Adrenal gland (tissue), 12 donors: Measurements from ENCODE around the gene MARK1. TPM values are rescaled to one million over a fixed set of nuclear protein-coding genes. Genes with fewer than 3 reads are reported as not detected.

Experiments
- DNase-seq, 7 donors: peaks; one replicate each; pipeline ENCODE4 v3.0.0-alpha.2; 2019 to 2020
- H3K27ac ChIP-seq, 5 donors: fragments of 200-600 bp; sonication (generic) in 4 of 5; 1 replicate in 3 of 5; 2 replicates in 2 of 5; pipeline versions ENCODE4 v1.5.1 to v1.8.0; 2016 to 2020; ENCODE audit warnings: mild to moderate bottlenecking in 1 of 5
- H3K27me3 ChIP-seq: fragments of 200-600 bp; 2 replicates; pipeline ENCODE4 v1.8.0; 2021
- H3K36me3 ChIP-seq, 2 donors: fragments of 200-600 bp; replicated peaks in 1 of 2; 1 replicate in 1 of 2; 2 replicates in 1 of 2; pipeline versions ENCODE4 v1.5.1 to v1.8.0; 2018 to 2022
- H3K4me1 ChIP-seq, 2 donors: fragments of 200-600 bp; replicated peaks in 1 of 2; 1 replicate in 1 of 2; 2 replicates in 1 of 2; pipeline versions ENCODE4 v1.5.1 to v1.8.0; 2018 to 2021
- H3K4me3 ChIP-seq, 4 donors: fragments of 200-600 bp; sonication (generic) in 3 of 4; one replicate each; pipeline ENCODE4 v1.5.1; 2016 to 2018
- H3K9me3 ChIP-seq, 3 donors: fragments of 200-600 bp; sonication (generic) in 1 of 3; replicated peaks in 1 of 3; 1 replicate in 2 of 3; 2 replicates in 1 of 3; pipeline versions ENCODE4 v1.5.1 to v1.8.0; 2016 to 2021
- CTCF ChIP-seq, 6 experiments: fragments of 450-650 bp in 4 of 6; fragments of 200-600 bp in 2 of 6; sonication (generic) in 1 of 6; IDR thresholded peaks; 1 replicate in 5 of 6; 2 replicates in 1 of 6; pipeline versions ENCODE4 v1.5.1 to v1.8.0; 2016 to 2021; ENCODE audit warnings: antibody characterized with exemption in 6 of 6, mild to moderate bottlenecking in 2 of 6, moderate library complexity in 1 of 6
- POLR2A ChIP-seq, 2 donors: fragments of 450-650 bp; IDR thresholded peaks; one replicate each; pipeline ENCODE4 v1.6.1; 2017; ENCODE audit warnings: antibody characterized with exemption in 2 of 2, mild to moderate bottlenecking in 2 of 2, moderate library complexity in 1 of 2
- WGBS, 4 donors: extraction: QIAGEN DNeasy Blood & Tissue Kit in 2 of 4; methylation state at CpG; one replicate each; pipeline versions ENCODE4 v1.1.5 to v1.1.7; 2013 to 2017; 5-methylcytosine and 5-hydroxymethylcytosine counted together
- intact Hi-C, 2 donors: fragments of 100-400 bp; cut with DNase I; formaldehyde crosslinking; loops; one replicate each; pipeline versions ENCODE4 v1.14.1 to v1.15.0; 2022 to 2023
- polyA plus RNA-seq, 3 donors: library from polyadenylated mRNA; stranded (reverse); fragments of 200-250 nt in 2 of 3; fragments of 350-450 nt in 1 of 3; fragmentation: Illumina TruSeq in 1 of 3; extraction: RNeasy Lipid Tissue Mini Kit (QIAGEN cat#74804) in 1 of 3; gene quantifications; one replicate each; pipeline ENCODE4 v1.2.3, GENCODE V29; 2013 to 2014
- total RNA-seq, 9 donors: library from RNA; depleted of rRNA in 4 of 9; stranded (reverse); fragments of >200 nt in 4 of 9; fragments of 120-200 nt in 1 of 9; fragmentation: NEBNext Ultra II Directional in 1 of 9; extraction: Animal tissue kit (Norgen Biotek cat#: 25700) in 1 of 9; gene quantifications; one replicate each; pipeline versions ENCODE4 v1.1.0 to v1.2.4, GENCODE V29; 2013 to 2023
- donor health status: healthy with polysubstance abuse.
- donor health status: Bipolar disorder and iron deficiency.
- donor health status: DM: yes; HTN: yes; CAD: no.
- donor health status: DM: no; HTN: no; CAD: no.
- donor health status: DM: no; HTN: no; CAD: no.
- donor health status: DM: yes; HTN: yes; CAD: no.

The MARK1 gene
- total and polyA plus RNA-seq, 12 donors = 1.7 to 9.1 (median 3.9) TPM

- Histone ChIP-seq H3K9me3 (no peaks in the 10 kb centered on the region), H3K27me3 (peaks cover under 1% of the 10 kb centered on the region), H3K4me3 (no peak overlapping the region), H3K36me3 (no peaks in the 10 kb centered on the region), H3K4me1 (no peaks in the 10 kb centered on the region), H3K27ac (no peak overlapping the region)
- DNase-seq = no peak
- TF ChIP-seq CTCF (IDR thresholded peaks at IDR 0.05) (no peak), POLR2A (IDR thresholded peaks at IDR 0.05) (no peak)
- WGBS, 4 donors = 79 to 90% (median 82%) methylated on average over 4 of the region's 4 CpGs
- intact Hi-C loops = no loop called here
Measured at GRCh38 chr1:220511179-220511578, 16.8 kb upstream of the MARK1 start.

- no peaks in the 10 kb centered on the region for H3K27me3 ChIP-seq
- no peak overlapping the region for H3K27ac ChIP-seq
- no peak overlapping the region for H3K4me3 ChIP-seq
- H3K4me1 ChIP-seq = no peaks in the 10 kb centered on the region
- no peak for TF ChIP-seq POLR2A (IDR thresholded peaks at IDR 0.05)
- no peak for TF ChIP-seq CTCF (IDR thresholded peaks at IDR 0.05)
- H3K9me3 ChIP-seq = no peaks in the 10 kb centered on the region
- DNase-seq = no peak
- intact Hi-C loops = no loop called here
- WGBS, 4 donors = 65 to 75% (median 74%) methylated on average over 4 of the region's 4 CpGs
- no peaks in the 10 kb centered on the region for H3K36me3 ChIP-seq
Measured at GRCh38 chr1:220511785-220512184, 16.2 kb upstream of the MARK1 start.

- intact Hi-C loops = no loop called here
- H3K4me3 ChIP-seq = no peak overlapping the region
Measured at GRCh38 chr1:220513834-220514233, 14.1 kb upstream of the MARK1 start.

GRCh38 chr1:220514256-220514655, 13.7 kb upstream of the MARK1 start:
- TF ChIP-seq POLR2A (IDR thresholded peaks at IDR 0.05) (no peak), CTCF (IDR thresholded peaks at IDR 0.05) (no peak)
- no peaks in the 10 kb centered on the region for H3K9me3 ChIP-seq
- H3K4me3 ChIP-seq = no peak overlapping the region
- no peak for DNase-seq
- no peaks in the 10 kb centered on the region for H3K27me3 ChIP-seq
- intact Hi-C loops = no loop called here
- H3K27ac ChIP-seq = no peak overlapping the region
- no peaks in the 10 kb centered on the region for H3K36me3 ChIP-seq
- H3K4me1 ChIP-seq = no peaks in the 10 kb centered on the region
- 80 to 100% (median 88%) methylated on average over 2 of the region's 2 CpGs for WGBS, 4 donors

More at GRCh38 chr1:220513834-220514233, 14.1 kb upstream of the MARK1 start:
- no peaks in the 10 kb centered on the region for H3K27me3 ChIP-seq
- no peaks in the 10 kb centered on the region for H3K4me1 ChIP-seq
- no peaks in the 10 kb centered on the region for H3K36me3 ChIP-seq
- no peak overlapping the region for H3K27ac ChIP-seq
- H3K9me3 ChIP-seq = no peaks in the 10 kb centered on the region
- WGBS, 4 donors = 84 to 89% (median 86%) methylated on average over 4 of the region's 4 CpGs
- no peak for DNase-seq
- TF ChIP-seq POLR2A (IDR thresholded peaks at IDR 0.05) (no peak), CTCF (IDR thresholded peaks at IDR 0.05) (no peak)
